GM19193 (cell line): ENCODE results near the gene PPIF.

ENCODE experiments used
- POLR2A ChIP-seq: IDR thresholded peaks from 4 replicates; pipeline ENCODE4 v1.6.1; 2011; ENCODE audit not compliant: insufficient read depth, insufficient read length; ENCODE audit errors: extremely low read depth

Gene PPIF

DNA sequence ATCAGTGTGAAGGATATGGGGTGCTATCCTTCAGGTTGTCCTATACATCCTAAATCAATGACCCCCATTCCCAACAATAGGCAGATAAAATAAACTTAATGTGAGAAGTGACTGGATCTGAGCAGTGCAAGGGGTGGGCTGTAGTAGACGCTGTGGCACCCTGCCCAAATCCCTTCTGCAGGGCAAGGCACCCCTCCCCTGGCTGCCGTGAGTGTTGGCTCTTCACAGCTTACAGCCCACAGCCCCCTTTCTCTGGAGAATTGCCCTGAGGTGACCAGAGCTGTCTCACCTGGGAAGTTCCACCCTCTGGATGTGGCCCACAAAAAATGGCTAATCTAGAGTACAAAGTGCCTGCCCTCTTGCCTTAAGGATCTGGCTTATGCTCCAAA, 25.8 kb upstream of the PPIF start:
- TF ChIP-seq POLR2A, result no peak

DNA sequence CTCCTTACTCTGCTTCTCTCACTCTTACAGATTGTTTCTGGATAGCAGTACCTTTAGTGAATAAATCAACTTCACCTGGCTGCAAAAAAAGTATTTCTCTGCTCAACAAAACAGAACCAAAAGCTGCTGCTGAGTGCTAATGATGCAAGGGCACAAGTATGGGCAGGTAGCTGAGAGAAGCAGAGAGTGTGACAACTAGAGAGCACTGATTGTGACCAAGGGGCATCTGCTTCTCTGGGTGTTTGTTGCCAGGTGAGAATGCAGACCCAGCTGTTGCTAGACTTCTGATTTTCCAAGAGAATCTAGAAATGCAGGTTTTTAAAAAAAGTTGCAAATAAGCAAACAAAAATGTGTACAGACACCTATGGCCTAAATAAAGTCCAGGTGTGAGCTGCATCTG, 25.3 kb upstream of the PPIF start:
- TF ChIP-seq POLR2A, result no peak

DNA sequence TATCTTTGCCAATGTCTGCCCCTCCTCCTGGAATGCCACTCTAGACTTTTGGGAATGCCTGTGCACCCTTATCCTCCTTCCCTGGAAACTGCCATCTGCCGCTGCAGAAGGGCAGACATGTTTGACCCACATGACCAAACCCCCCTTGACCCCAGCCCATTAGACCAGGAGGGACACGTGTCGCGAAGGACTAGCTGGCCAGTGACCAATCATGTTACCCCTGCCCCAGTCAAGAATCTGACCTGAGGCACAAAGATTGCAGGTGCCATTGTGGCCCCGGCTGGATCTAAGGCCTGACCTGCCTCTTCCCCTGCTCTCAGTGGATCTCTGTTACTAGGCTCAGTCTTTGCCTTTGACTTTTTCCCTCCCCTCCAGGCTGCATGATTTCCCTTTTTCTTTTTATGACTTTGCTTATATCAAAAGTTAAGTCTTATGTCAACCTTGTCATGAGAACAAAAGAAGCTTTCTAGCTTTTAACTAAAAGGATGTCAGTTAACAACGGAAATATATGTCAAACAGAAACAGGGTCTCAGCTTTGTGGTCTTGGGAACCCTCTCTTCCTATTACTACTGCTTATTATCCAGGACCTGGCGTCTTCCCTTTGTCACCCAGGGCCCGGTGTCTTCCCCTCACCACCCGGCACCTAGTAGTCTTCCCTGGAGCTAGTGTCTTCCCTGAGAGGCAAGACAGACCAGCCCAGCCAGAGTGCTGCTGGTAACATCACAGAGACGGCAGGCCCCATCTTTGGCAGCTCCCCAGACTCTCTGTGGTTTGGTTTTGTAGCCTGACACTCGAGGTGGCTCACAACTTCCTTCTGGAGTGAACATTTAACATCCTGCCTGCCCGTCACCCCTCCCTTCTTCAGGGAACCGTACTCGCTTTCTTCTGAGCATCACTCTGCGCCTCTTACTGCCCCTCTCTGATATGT, 24.4 kb upstream of the PPIF start:
- TF ChIP-seq POLR2A, result no peak

DNA sequence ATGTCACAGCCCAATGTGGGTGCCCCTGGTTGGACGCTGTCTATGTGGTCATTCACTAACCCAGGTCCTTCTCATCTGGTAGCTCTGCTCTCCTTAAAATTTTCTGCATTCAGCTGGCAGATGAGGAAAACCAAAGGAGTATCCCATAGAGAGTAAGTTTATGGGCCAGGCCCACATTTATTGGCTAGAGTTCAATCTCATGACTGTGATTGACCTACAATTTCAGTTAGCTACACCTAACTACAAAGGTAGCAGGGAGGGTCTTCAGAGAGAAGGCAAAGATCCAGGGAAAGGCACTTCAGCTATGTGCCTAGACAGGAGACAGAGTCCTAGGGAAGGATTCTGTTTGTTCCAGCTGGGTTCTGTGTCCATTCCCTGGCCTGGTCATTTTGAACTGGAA, 23.7 kb upstream of the PPIF start:
- TF ChIP-seq POLR2A, result no peak

DNA sequence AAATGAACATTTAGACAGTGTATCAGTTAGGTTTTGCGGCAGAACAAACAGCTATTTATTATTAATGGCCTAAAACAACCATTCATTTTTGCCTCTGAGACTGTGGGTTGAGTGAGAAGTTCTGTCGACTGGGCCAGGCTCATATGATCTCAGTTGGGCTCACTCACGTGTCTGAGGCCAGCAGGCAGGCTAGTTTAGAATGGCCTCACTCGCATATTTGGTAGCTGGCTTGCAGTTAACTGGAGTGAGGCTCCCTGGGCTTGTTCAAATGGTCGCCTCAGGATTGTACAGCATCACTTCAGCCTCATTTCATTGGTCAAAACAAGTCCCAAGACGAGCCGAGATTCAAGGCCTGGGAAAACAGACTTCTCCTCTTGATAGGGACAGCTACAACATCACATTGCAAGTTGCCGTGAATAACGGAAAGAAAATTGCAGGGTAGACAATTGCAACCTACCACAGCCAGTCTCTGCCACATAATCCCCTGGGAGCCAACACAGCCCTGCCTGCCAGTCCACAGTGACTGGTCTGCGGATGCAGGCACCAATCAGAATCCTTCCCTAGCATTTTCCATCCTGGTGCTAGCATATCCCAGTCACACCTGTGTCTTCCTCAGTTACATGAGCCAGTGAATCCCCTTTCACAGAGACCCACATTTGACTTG, 23.1 kb upstream of the PPIF start:
- no peak for TF ChIP-seq POLR2A

DNA sequence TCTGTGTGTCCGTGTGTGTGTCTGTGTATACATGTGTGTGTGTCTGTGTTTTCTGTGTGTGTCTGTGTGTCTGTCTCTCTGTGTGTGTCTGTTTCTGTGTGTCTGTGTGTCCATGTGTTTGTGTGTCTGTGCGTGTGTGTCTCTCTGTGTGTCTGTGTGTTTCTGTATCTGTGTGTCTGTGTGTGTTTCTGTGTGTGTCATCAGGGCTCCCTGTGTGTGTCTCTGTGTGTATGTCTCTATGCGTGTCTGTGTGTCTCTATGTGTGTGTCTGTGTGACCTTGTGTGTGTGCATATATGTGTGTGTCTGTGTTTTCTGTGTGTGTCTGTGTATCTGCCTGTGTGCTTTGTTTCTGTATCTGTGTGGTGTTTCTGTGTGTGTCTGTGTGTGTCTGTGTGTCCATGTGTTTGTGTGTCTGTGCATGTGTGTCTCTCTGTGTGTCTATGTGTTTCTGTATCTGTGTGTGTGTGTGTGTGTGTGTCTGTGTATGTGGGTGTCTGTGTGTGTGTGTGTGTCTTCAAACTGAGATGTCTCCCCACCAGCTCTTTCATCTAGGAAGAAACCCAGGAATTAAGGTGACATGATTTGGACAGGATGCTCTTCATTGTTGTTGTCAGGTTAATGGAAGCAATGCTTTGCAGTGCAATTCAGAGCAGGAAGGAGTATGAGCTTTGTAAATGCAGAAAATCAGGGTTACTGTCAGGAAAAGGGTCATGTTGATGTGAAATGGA, 20.7 kb upstream of the PPIF start:
- no peak for TF ChIP-seq POLR2A

DNA sequence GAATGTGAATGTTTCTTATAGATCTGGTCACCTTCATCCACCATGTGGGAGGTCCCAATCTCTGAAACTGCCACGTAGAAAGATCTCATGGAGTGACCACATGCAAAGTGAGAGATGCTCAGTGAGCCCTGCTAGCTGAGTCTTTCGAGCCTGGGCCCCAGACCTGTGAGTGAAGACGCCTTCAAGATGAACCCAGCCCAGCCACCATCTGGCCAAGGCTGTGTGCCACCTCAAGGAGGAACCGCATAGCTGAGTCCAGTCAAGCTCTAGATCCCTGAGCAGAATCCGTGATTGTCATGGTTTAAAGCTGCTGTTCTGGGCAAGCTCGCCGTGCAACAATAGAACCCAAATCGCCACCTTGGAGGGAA, 20.2 kb upstream of the PPIF start:
- no peak for TF ChIP-seq POLR2A

DNA sequence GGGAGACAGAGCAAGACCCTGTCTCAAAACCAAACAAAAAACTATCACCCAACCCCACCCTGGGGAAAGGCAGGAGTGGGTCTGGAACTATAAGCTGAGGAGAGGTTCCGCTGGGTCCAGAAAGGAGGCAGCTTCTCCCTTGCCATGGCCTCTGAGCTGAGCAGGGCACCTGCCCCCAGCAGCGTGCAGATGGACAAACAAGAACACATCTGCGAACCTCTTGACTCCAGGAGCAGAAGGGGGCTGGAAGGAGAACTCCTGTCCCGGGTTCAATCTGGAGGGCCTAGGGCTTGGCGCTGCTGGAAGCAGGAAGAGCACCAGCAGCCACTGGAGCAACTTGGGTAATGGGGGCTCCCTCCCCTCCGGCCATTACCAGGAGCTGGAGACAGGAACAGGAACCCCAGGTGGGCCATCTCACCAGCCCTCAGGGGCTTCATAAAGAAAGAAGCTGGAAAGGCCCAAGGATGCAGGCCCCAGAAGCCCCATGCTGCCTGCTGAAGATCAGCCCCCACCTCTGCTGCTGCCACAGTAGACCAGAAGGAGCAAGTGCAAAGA, 19.0 kb upstream of the PPIF start:
- no peak for TF ChIP-seq POLR2A

DNA sequence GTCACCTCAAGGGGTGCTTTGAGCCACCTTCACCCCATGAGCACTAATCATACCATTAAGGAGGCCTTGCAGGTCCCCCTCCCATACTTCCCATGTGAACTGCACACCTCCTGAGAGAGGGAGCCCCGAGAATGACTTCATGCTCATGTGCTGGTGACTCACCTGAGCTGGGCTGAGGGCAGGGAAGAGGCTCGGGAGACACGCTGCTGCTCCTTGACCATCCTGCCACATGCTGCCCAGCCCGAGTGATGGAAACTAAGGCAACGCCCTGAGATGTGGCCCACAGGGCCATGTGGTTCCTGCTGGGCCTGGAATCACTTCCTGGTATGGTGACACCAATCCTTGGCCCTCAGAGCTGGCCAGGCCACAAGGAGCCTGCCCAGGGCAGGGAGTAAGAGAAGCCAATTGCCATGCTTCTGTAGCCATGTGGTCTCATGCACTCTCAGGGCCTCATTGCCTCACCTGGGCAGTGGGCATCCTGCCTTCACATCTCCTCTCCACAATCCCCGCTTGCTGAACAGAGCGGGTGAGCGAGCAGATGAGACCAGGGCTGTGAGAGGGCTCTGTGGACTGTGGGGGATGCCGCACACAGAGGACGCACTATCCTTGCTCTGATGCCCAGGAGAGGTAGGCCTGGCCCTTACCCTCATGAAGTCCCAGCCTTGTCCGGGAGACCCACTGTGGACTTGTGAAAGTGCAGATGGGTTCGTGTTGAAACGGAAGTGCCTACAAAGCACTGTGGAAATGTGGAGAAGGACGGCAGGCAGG, 18.3 kb upstream of the PPIF start:
- TF ChIP-seq POLR2A, result no peak

DNA sequence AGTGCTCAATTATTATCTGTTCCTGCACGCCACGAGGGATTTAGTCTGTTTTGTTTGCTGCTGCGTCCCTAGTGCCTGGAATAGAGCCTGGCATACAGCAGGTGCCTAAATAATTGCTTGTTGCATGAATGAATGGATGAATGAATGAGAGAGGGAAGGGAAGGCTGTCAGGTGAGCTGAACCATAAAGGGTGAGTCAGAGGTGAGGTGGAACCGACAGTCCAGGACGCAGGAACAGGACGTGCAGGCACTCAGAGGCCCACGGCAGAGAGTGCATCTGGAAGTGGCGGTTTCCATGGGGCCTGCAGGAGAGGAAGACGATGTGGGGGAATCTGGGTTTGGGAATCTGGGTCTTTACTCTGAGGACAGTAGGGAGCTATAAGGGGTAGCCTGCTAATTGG, 17.7 kb upstream of the PPIF start:
- TF ChIP-seq POLR2A, result no peak

DNA sequence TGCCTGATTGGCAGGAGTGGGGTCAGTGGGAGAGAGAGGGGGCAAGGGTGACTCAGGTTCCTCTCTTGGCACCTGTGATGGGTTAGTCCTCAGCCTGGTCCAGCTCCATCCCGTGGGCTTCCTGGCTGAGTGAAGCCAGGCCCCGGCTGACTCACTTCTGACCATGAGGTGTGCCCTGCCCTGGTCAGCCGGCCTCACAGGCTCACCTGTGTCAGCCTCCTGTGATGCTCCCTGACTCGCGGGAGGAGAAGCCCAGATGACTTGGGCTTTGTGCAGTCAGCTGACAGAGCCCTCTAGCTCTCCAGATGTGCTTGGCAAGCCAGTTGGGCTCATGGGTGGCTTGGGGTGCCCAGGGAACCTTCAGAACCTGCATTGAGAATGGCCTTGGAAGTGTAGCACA, 16.0 kb upstream of the PPIF start:
- no peak for TF ChIP-seq POLR2A

DNA sequence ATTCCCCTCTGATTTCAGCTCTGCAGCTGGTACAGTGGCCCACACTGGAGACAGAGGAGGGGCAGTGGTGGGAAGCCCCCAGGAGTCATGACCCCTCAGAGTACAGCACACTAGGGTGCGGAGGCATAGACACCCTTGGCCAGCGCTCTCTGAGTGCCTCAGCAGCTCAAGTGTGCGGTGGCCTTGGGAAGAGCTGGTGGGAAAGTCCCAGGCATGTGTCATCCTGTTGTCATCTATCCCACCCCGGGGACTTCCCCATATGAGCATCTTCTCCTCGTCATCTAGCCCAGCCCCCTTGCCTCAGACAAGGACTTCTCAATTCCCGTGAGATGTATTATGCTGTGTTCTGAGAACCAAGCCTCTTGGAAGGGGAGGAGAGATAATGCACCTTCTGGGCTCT, 15.6 kb upstream of the PPIF start:
- peak; percentile 33 for TF ChIP-seq POLR2A

DNA sequence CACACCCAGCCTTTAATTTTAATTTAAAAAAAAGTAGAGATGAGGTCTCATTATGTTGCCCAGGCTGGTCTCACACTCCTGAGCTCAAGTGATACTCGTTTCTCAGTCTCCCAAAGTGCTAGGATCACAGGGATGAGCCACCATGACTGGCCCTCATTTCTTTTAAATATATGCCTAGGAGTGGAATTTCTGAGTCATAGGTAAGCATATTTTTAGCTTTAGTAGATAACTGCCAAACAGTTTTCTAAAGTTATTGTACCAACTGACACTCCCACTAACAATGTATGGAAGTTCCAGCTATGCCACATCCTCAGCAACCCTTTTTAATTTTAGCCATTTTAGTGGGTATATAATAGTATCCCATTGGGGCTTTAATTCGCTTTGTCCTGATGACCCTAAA, 13.8 kb upstream of the PPIF start:
- no peak for TF ChIP-seq POLR2A

DNA sequence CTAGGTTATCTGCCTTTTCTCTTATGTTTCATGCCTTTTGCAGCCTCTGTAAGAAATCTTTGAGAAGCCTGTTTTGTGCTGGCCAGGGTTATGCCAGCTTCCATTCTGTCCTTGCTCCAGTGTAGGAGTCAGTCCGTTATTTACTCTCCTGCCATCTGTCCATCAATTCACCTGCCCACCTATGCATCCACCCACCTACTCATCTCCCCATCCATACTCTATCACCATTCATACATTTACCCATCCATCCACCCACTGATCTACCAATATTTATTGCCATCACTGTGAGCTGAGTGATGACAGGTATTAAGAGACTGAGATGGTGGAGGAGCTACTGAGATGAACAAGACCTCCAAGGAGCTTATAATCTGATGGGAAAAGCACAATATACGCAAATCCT, 12.7 kb upstream of the PPIF start:
- no peak for TF ChIP-seq POLR2A

DNA sequence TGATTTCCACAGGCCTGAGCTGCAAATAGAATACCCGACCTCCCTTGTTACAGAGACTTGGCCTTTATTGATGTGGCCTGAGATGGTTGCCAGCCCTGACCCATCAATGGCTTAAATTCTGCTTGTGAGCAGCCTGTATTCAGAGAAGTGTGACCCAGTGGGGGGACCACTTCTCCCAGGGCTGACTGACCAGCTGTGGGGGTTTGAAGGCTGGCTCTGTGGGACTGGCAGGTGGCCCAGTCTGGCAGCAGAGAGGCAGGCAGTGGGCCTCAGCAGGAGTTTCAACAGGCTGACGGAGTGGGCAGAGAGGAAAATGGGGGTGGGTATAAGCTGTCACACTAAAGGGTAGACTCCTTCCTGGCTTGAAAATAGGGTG, 12.2 kb upstream of the PPIF start:
- TF ChIP-seq POLR2A, result no peak
